Liver (tissue), 3 donors: ENCODE results near the gene HUS1.
"Not testable (repeated sequence)": the region's sequence is repeated elsewhere in the genome, so short reads cannot be mapped to it uniquely, and the experiment has no call there.

Source experiments
- ATF3 ChIP-seq: IDR thresholded peaks from 2 replicates; pipeline ENCODE4 v1.6.1; 2016; ENCODE audit warnings: antibody characterized with exemption
- EGR1 ChIP-seq, 2 donors: IDR thresholded peaks; 2 replicates each; pipeline ENCODE4 v1.6.1; 2016 to 2018; ENCODE audit warnings: antibody characterized with exemption in 2 of 2, low read depth in 2 of 2
- FOXA1 ChIP-seq: IDR thresholded peaks from 2 replicates; pipeline ENCODE4 v1.6.1; 2016; ENCODE audit warnings: antibody characterized with exemption
- GABPA ChIP-seq, 2 donors: IDR thresholded peaks in 1 of 2; conservative IDR thresholded peaks in 1 of 2; 2 replicates each; pipeline ENCODE4 v1.6.1; 2016; ENCODE audit warnings: antibody characterized with exemption in 2 of 2, mild to moderate bottlenecking in 1 of 2, moderate library complexity in 1 of 2
- HNF4A ChIP-seq, 2 donors: conservative IDR thresholded peaks; 2 replicates each; pipeline ENCODE4 v1.6.1; 2016; ENCODE audit warnings: antibody characterized with exemption in 2 of 2, mild to moderate bottlenecking in 2 of 2
- JUND ChIP-seq, 2 donors: IDR thresholded peaks; 2 replicates each; pipeline ENCODE4 v1.6.1; 2016; ENCODE audit warnings: antibody characterized with exemption in 2 of 2
- NR2F2 ChIP-seq: IDR thresholded peaks from 2 replicates; pipeline ENCODE4 v1.6.1; 2016; ENCODE audit warnings: antibody characterized with exemption
- RAD21 ChIP-seq, 2 donors: IDR thresholded peaks; 2 replicates each; pipeline ENCODE4 v1.6.1; 2016; ENCODE audit warnings: antibody characterized with exemption in 2 of 2, mild to moderate bottlenecking in 2 of 2
- TAF1 ChIP-seq: conservative IDR thresholded peaks from 2 replicates; pipeline ENCODE4 v1.6.1; 2016; ENCODE audit warnings: antibody characterized with exemption, mild to moderate bottlenecking
- YY1 ChIP-seq: IDR thresholded peaks from 2 replicates; pipeline ENCODE4 v1.6.1; 2016; ENCODE audit warnings: antibody characterized with exemption, mild to moderate bottlenecking
- TF ChIP-seq, protein P1 (sequence below): fragments of 150-350 bp; IDR thresholded peaks from 2 replicates; pipeline ENCODE4 v1.5.1; 2017; ENCODE audit warnings: improper control_type of control experiment, low read depth, low read length; ENCODE audit not compliant: missing input control
- TF ChIP-seq, protein P2 (sequence below): IDR thresholded peaks from 2 replicates; pipeline ENCODE4 v1.6.1; 2016; ENCODE audit warnings: antibody characterized with exemption
- TF ChIP-seq, protein P3 (sequence below): IDR thresholded peaks from 2 replicates; pipeline ENCODE4 v1.6.1; 2016; ENCODE audit warnings: antibody characterized with exemption, mild to moderate bottlenecking
- donor health status: healthy.
- donor health status: healthy.

- TF ChIP-seq, protein P1, sequence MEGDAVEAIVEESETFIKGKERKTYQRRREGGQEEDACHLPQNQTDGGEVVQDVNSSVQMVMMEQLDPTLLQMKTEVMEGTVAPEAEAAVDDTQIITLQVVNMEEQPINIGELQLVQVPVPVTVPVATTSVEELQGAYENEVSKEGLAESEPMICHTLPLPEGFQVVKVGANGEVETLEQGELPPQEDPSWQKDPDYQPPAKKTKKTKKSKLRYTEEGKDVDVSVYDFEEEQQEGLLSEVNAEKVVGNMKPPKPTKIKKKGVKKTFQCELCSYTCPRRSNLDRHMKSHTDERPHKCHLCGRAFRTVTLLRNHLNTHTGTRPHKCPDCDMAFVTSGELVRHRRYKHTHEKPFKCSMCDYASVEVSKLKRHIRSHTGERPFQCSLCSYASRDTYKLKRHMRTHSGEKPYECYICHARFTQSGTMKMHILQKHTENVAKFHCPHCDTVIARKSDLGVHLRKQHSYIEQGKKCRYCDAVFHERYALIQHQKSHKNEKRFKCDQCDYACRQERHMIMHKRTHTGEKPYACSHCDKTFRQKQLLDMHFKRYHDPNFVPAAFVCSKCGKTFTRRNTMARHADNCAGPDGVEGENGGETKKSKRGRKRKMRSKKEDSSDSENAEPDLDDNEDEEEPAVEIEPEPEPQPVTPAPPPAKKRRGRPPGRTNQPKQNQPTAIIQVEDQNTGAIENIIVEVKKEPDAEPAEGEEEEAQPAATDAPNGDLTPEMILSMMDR: not testable (repeated sequence)
- TF ChIP-seq, protein P2, sequence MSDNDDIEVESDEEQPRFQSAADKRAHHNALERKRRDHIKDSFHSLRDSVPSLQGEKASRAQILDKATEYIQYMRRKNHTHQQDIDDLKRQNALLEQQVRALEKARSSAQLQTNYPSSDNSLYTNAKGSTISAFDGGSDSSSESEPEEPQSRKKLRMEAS: not testable (repeated sequence)
- TF ChIP-seq GABPA (IDR thresholded peaks at IDR 0.05 in 1 of 2, conservative IDR thresholded peaks at IDR 0.05 in 1 of 2); HNF4A (conservative IDR thresholded peaks at IDR 0.05); NR2F2; JUND (IDR thresholded peaks at IDR 0.05); RAD21 (IDR thresholded peaks at IDR 0.05); TAF1; FOXA1; YY1; EGR1 (IDR thresholded peaks at IDR 0.05; ENCODE audit: low read depth in 2 of 2); ATF3: not testable (repeated sequence)
- TF ChIP-seq, protein P3, sequence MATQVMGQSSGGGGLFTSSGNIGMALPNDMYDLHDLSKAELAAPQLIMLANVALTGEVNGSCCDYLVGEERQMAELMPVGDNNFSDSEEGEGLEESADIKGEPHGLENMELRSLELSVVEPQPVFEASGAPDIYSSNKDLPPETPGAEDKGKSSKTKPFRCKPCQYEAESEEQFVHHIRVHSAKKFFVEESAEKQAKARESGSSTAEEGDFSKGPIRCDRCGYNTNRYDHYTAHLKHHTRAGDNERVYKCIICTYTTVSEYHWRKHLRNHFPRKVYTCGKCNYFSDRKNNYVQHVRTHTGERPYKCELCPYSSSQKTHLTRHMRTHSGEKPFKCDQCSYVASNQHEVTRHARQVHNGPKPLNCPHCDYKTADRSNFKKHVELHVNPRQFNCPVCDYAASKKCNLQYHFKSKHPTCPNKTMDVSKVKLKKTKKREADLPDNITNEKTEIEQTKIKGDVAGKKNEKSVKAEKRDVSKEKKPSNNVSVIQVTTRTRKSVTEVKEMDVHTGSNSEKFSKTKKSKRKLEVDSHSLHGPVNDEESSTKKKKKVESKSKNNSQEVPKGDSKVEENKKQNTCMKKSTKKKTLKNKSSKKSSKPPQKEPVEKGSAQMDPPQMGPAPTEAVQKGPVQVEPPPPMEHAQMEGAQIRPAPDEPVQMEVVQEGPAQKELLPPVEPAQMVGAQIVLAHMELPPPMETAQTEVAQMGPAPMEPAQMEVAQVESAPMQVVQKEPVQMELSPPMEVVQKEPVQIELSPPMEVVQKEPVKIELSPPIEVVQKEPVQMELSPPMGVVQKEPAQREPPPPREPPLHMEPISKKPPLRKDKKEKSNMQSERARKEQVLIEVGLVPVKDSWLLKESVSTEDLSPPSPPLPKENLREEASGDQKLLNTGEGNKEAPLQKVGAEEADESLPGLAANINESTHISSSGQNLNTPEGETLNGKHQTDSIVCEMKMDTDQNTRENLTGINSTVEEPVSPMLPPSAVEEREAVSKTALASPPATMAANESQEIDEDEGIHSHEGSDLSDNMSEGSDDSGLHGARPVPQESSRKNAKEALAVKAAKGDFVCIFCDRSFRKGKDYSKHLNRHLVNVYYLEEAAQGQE: not testable (repeated sequence)
Observed at GRCh38 chr7:47923081-47923875, 56.1 kb downstream of the HUS1 start.
